Neuronal stem cell (in vitro differentiated cells): ENCODE results near the gene TXNDC12.
"Not testable (repeated sequence)": the region's sequence is repeated elsewhere in the genome, so short reads cannot be mapped to it uniquely, and the experiment has no call there.

ENCODE experiments used
- DNase-seq: peaks from one replicate; pipeline ENCODE4 v3.0.0-alpha.2; 2013; ENCODE audit warnings: low spot score
- H2AFZ ChIP-seq: one replicate; pipeline ENCODE4 v1.6.1; 2013; ENCODE audit warnings: mild to moderate bottlenecking, low read length, inconsistent platforms
- H2AK5ac ChIP-seq: 2 replicates; pipeline ENCODE4 v1.6.1; 2013; ENCODE audit warnings: low read depth, mild to moderate bottlenecking, inconsistent platforms, low read length, moderate library complexity, mixed read lengths
- H2BK120ac ChIP-seq: 2 replicates; pipeline ENCODE4 v1.6.1; 2013; ENCODE audit warnings: low read depth, mild to moderate bottlenecking, inconsistent platforms, low read length, moderate library complexity, mixed read lengths
- H2BK12ac ChIP-seq: one replicate; pipeline ENCODE4 v1.6.1; 2013; ENCODE audit warnings: low read length, inconsistent platforms
- H2BK15ac ChIP-seq: 2 replicates; pipeline ENCODE4 v1.6.1; 2013; ENCODE audit warnings: mild to moderate bottlenecking, low read length, inconsistent platforms, mixed read lengths
- H2BK5ac ChIP-seq: one replicate; pipeline ENCODE4 v1.6.1; 2013; ENCODE audit warnings: inconsistent platforms, mild to moderate bottlenecking, low read length, moderate library complexity
- H3K14ac ChIP-seq: one replicate; pipeline ENCODE4 v1.6.1; 2013; ENCODE audit warnings: low read length, inconsistent platforms
- H3K18ac ChIP-seq: 2 replicates; pipeline ENCODE4 v1.6.1; 2013; ENCODE audit warnings: low read length, inconsistent platforms
- H3K23ac ChIP-seq: 2 replicates; pipeline ENCODE4 v1.6.1; 2013; ENCODE audit warnings: low read depth, mild to moderate bottlenecking, mixed read lengths, low read length, inconsistent platforms; ENCODE audit not compliant: poor library complexity
- H3K27ac ChIP-seq: replicated peaks from 3 replicates; pipeline ENCODE4 v1.5.1; 2013; ENCODE audit warnings: low read length, inconsistent platforms
- H3K27me3 ChIP-seq, 3 experiments: 2 replicates each; pipeline ENCODE4 v1.6.1; 2013; ENCODE audit warnings: low read length in 3 of 3, mild to moderate bottlenecking in 2 of 3, inconsistent platforms in 1 of 3, low read depth in 1 of 3, mixed read lengths in 1 of 3, moderate library complexity in 1 of 3; ENCODE audit not compliant: control insufficient read depth in 3 of 3, insufficient read depth in 3 of 3
- H3K36me3 ChIP-seq, 2 donors: replicated peaks in 1 of 2; 2 replicates each; pipeline ENCODE4 v1.6.1; 2013; ENCODE audit warnings: low read length in 2 of 2; ENCODE audit not compliant: control insufficient read depth in 2 of 2, insufficient read depth in 2 of 2
- H3K4ac ChIP-seq: 2 replicates; pipeline ENCODE4 v1.6.1; 2013; ENCODE audit warnings: inconsistent platforms, mild to moderate bottlenecking, low read length, moderate library complexity
- H3K4me1 ChIP-seq, 2 donors: 1 replicate in 1 of 2; 2 replicates in 1 of 2; pipeline ENCODE4 v1.6.1; 2013; ENCODE audit warnings: low read length in 2 of 2, low read depth in 1 of 2; ENCODE audit not compliant: control insufficient read depth in 2 of 2, insufficient read depth in 1 of 2
- H3K4me2 ChIP-seq: one replicate; pipeline ENCODE4 v1.6.1; 2013; ENCODE audit warnings: mild to moderate bottlenecking, low read length, inconsistent platforms; ENCODE audit not compliant: insufficient read depth, poor library complexity, severe bottlenecking
- H3K4me3 ChIP-seq, 2 donors: 2 replicates each; pipeline ENCODE4 v1.5.1; 2013; ENCODE audit warnings: low read length in 2 of 2, mild to moderate bottlenecking in 2 of 2, inconsistent platforms in 1 of 2, moderate library complexity in 1 of 2
- H3K79me1 ChIP-seq: one replicate; pipeline ENCODE4 v1.6.1; 2013; ENCODE audit warnings: low read depth, mild to moderate bottlenecking, inconsistent platforms, low read length, moderate library complexity
- H3K9ac ChIP-seq: one replicate; pipeline ENCODE4 v1.6.1; 2013; ENCODE audit warnings: mild to moderate bottlenecking, low read depth, low read length, inconsistent platforms; ENCODE audit not compliant: poor library complexity
- H3K9me3 ChIP-seq, 2 donors: replicated peaks in 1 of 2; 2 replicates each; pipeline versions ENCODE3 to v1.6.1; 2013; ENCODE audit warnings: low read length in 2 of 2, mild to moderate bottlenecking in 2 of 2, inconsistent platforms in 1 of 2, low read depth in 1 of 2, mixed read lengths in 1 of 2, moderate library complexity in 1 of 2; ENCODE audit not compliant: control insufficient read depth in 2 of 2, insufficient read depth in 1 of 2
- H4K8ac ChIP-seq: one replicate; pipeline ENCODE4 v1.6.1; 2013; ENCODE audit warnings: low read depth, mild to moderate bottlenecking, inconsistent platforms, low read length, moderate library complexity
- H4K91ac ChIP-seq: one replicate; pipeline ENCODE4 v1.6.1; 2013; ENCODE audit warnings: low read length, low read depth, mild to moderate bottlenecking, inconsistent platforms; ENCODE audit not compliant: poor library complexity
- whole genome bisulfite sequencing, 2 donors: extraction: QIAGEN DNeasy Blood & Tissue Kit; methylation state at CpG; one replicate each; pipeline ENCODE4 v1.1.7; 2013; ENCODE audit warnings: missing lambda C conversion rate in 2 of 2, mixed read lengths in 1 of 2; ENCODE audit not compliant: insufficient read length in 2 of 2, insufficient replicate concordance in 1 of 2; ENCODE audit errors: extremely low coverage in 2 of 2; 5-methylcytosine and 5-hydroxymethylcytosine counted together

Gene TXNDC12

GRCh38 chr1:52077277-52077676 is 22.3 kb upstream of the TXNDC12 start:
- not testable (repeated sequence) for H3K14ac ChIP-seq, H3K9me3 ChIP-seq, H3K4me1 ChIP-seq, H3K18ac ChIP-seq, H3K9ac ChIP-seq, H3K4ac ChIP-seq, H2BK120ac ChIP-seq, H2BK12ac ChIP-seq, H4K8ac ChIP-seq, H3K4me3 ChIP-seq, H3K4me2 ChIP-seq, H3K27ac ChIP-seq, H4K91ac ChIP-seq, H2BK15ac ChIP-seq, H3K79me1 ChIP-seq, H2AK5ac ChIP-seq, DNase-seq, H2AFZ ChIP-seq, H2BK5ac ChIP-seq, H3K27me3 ChIP-seq, H3K23ac ChIP-seq
- no CpG with 5 or more reads among the region's 6 CpGs for WGBS, 2 donors
- H3K36me3 ChIP-seq: peaks cover 0 to 73% of the 10 kb centered on the region in 2 donors

GRCh38 chr1:52072291-52072690 is 17.3 kb upstream of the TXNDC12 start:
- H3K4me3 ChIP-seq: no peak overlapping the region
- peaks cover 1 to 84% of the 10 kb centered on the region in 2 donors for H3K36me3 ChIP-seq
- no peak overlapping the region for H4K91ac ChIP-seq
- WGBS, 2 donors: no CpG with 5 or more reads among the region's 6 CpGs
- H3K79me1 ChIP-seq: peaks cover 1% of the 10 kb centered on the region
- H3K18ac ChIP-seq: no peak overlapping the region
- no peak overlapping the region for H2AK5ac ChIP-seq
- H3K9me3 ChIP-seq: no peaks in the 10 kb centered on the region
- no peak overlapping the region for H2AFZ ChIP-seq
- no peaks in the 10 kb centered on the region for H3K27me3 ChIP-seq
- H3K23ac ChIP-seq: no peak overlapping the region
- no peak overlapping the region for H3K27ac ChIP-seq
- H3K9ac ChIP-seq: no peak overlapping the region
- H2BK12ac ChIP-seq: no peak overlapping the region
- H2BK15ac ChIP-seq: no peak overlapping the region
- H2BK120ac ChIP-seq: no peak overlapping the region
- no peak overlapping the region for H3K4me2 ChIP-seq
- no peak overlapping the region for H3K4ac ChIP-seq
- no peak overlapping the region for H3K14ac ChIP-seq
- DNase-seq: no peak
- H4K8ac ChIP-seq: no peak overlapping the region
- no peak overlapping the region for H2BK5ac ChIP-seq
- no peaks in the 10 kb centered on the region for H3K4me1 ChIP-seq

- Histone ChIP-seq H4K91ac (no peak overlapping the region), H3K9ac (no peak overlapping the region), H3K27ac (no peak overlapping the region), H3K36me3 (peaks cover 1 to 86% of the 10 kb centered on the region in 2 donors), H3K18ac (no peak overlapping the region), H3K4me1 (no peaks in the 10 kb centered on the region), H2BK12ac (no peak overlapping the region), H3K9me3 (no peaks in the 10 kb centered on the region), H3K4me3 (no peak overlapping the region), H2BK5ac (no peak overlapping the region), H3K4ac (no peak overlapping the region), H2BK15ac (no peak overlapping the region), H2AK5ac (no peak overlapping the region), H3K79me1 (peaks cover 1% of the 10 kb centered on the region), H2BK120ac (no peak overlapping the region), H3K14ac (no peak overlapping the region), H4K8ac (no peak overlapping the region), H2AFZ (no peak overlapping the region), H3K23ac (no peak overlapping the region), H3K27me3 (no peaks in the 10 kb centered on the region), H3K4me2 (no peak overlapping the region)
- WGBS, 2 donors: no CpG with 5 or more reads among the region's 4 CpGs
- no peak for DNase-seq
Observed at GRCh38 chr1:52070704-52071103, 15.7 kb upstream of the TXNDC12 start.

GRCh38 chr1:52063192-52063591 is 8.2 kb upstream of the TXNDC12 start:
- no peak overlapping the region for H2BK12ac ChIP-seq
- no peak overlapping the region for H2BK5ac ChIP-seq
- H3K27me3 ChIP-seq: no peaks in the 10 kb centered on the region
- no peak for DNase-seq
- no peak overlapping the region for H3K18ac ChIP-seq
- no peak overlapping the region for H4K91ac ChIP-seq
- H3K23ac ChIP-seq: no peak overlapping the region
- no peak overlapping the region for H2BK15ac ChIP-seq
- no peak overlapping the region for H3K9ac ChIP-seq
- no peak overlapping the region for H3K4ac ChIP-seq
- no peak overlapping the region for H2BK120ac ChIP-seq
- peaks cover 0 to 2% of the 10 kb centered on the region in 2 donors for H3K4me1 ChIP-seq
- no CpG with 5 or more reads among the region's 2 CpGs for WGBS, 2 donors
- no peak overlapping the region for H3K14ac ChIP-seq
- H3K79me1 ChIP-seq: peaks cover 2% of the 10 kb centered on the region
- H3K36me3 ChIP-seq: peaks cover 15 to 94% of the 10 kb centered on the region in 2 donors
- no peak overlapping the region for H2AFZ ChIP-seq
- no peak overlapping the region for H2AK5ac ChIP-seq
- H3K4me2 ChIP-seq: no peak overlapping the region
- H3K9me3 ChIP-seq: no peaks in the 10 kb centered on the region
- no peak overlapping the region for H3K4me3 ChIP-seq
- H4K8ac ChIP-seq: no peak overlapping the region
- H3K27ac ChIP-seq: no peak overlapping the region
